HG02973 (cell line): Measurements from ENCODE around the gene GOLPH3L.
A peak's percentile ranks its signal among the peaks of the same experiment; 100 is the strongest.
"Not testable (repeated sequence)": the region's sequence is repeated elsewhere in the genome, so short reads cannot be mapped to it uniquely, and the experiment has no call there.

Source experiments
- ATAC-seq: cut with Tn5 transposase; IDR thresholded peaks from one replicate; pipeline ENCODE4 v1.9.1; 2021; ENCODE audit warnings: moderate library complexity; ENCODE audit not compliant: unreplicated experiment

Gene GOLPH3L

GRCh38 chr1:150696995-150697927 is at the start of gene GOLPH3L:
Gene GOLPH3L (minus strand): TSS chr1:150697154. CDS start chr1:150694838, 2,316 bp downstream.
- peak; percentile 96 for ATAC-seq

- ATAC-seq = no peak
These were observed 33.3 kb upstream of the GOLPH3L start for GRCh38 chr1:150730130-150730721.

- ATAC-seq = no peak
These were observed 27.4 kb upstream of the GOLPH3L start for GRCh38 chr1:150724336-150724735.

- ATAC-seq = no peak
These were observed 23.7 kb upstream of the GOLPH3L start, which contains the start of gene HORMAD1 for GRCh38 chr1:150720703-150721102. Gene HORMAD1 (minus strand): TSS chr1:150720895. CDS start chr1:150719505, 1,390 bp downstream.

GRCh38 chr1:150720098-150720497 is 23.1 kb upstream of the GOLPH3L start:
- no peak for ATAC-seq

- no peak for ATAC-seq
These were observed 21.4 kb upstream of the GOLPH3L start for GRCh38 chr1:150718225-150718891.

GRCh38 chr1:150709031-150709430 is 12.1 kb upstream of the GOLPH3L start:
- ATAC-seq = not testable (repeated sequence)

- no peak for ATAC-seq
These were observed 11.6 kb upstream of the GOLPH3L start for GRCh38 chr1:150708595-150708994.

GRCh38 chr1:150706091-150706490 is 9.1 kb upstream of the GOLPH3L start:
- no peak for ATAC-seq

GRCh38 chr1:150703427-150703826 is 6.5 kb upstream of the GOLPH3L start:
- no peak for ATAC-seq

- no peak for ATAC-seq
These were observed 364 bp downstream of the GOLPH3L start for GRCh38 chr1:150696590-150696989.

- no peak for ATAC-seq
These were observed 792 bp downstream of the GOLPH3L start for GRCh38 chr1:150696162-150696561.

- ATAC-seq = no peak
These were observed 1.4 kb downstream of the GOLPH3L start for GRCh38 chr1:150695561-150695960.

GRCh38 chr1:150692720-150693119 is 4.2 kb downstream of the GOLPH3L start:
- ATAC-seq = no peak

GRCh38 chr1:150688763-150689162 is 8.2 kb downstream of the GOLPH3L start:
- ATAC-seq = no peak

- ATAC-seq = no peak
These were observed 10.7 kb downstream of the GOLPH3L start for GRCh38 chr1:150686275-150686674.

- no peak for ATAC-seq
These were observed 13.0 kb downstream of the GOLPH3L start for GRCh38 chr1:150683914-150684313.

GRCh38 chr1:150678988-150679387 is 18.0 kb downstream of the GOLPH3L start:
- ATAC-seq = no peak

- no peak for ATAC-seq
These were observed 22.1 kb downstream of the GOLPH3L start for GRCh38 chr1:150674881-150675280.

GRCh38 chr1:150663321-150663720 is 33.6 kb downstream of the GOLPH3L start:
- ATAC-seq = no peak

- no peak for ATAC-seq
These were observed 34.1 kb downstream of the GOLPH3L start for GRCh38 chr1:150662811-150663210.
